GM21381 (cell line): Measurements from ENCODE around the gene VSIR.
A peak's percentile ranks its signal among the peaks of the same experiment; 100 is the strongest.

Experiments used
- ATAC-seq: cut with Tn5 transposase; IDR thresholded peaks from one replicate; pipeline ENCODE4 v1.9.1; 2021; ENCODE audit warnings: mild to moderate bottlenecking, moderate library complexity; ENCODE audit not compliant: unreplicated experiment

The VSIR gene

GRCh38 chr10:71783917-71784678 is 10.8 kb upstream of the VSIR start:
- ATAC-seq, result no peak

- no peak for ATAC-seq
Measured at GRCh38 chr10:71782917-71783490, 9.7 kb upstream of the VSIR start.

- no peak for ATAC-seq
Measured at GRCh38 chr10:71782221-71782916, 9.0 kb upstream of the VSIR start.

GRCh38 chr10:71780719-71781118 is 7.4 kb upstream of the VSIR start:
- no peak for ATAC-seq

- ATAC-seq, result no peak
Measured at GRCh38 chr10:71780156-71780555, 6.8 kb upstream of the VSIR start.

GRCh38 chr10:71779641-71780040 is 6.3 kb upstream of the VSIR start:
- ATAC-seq, result no peak

GRCh38 chr10:71778071-71778825 is 4.9 kb upstream of the VSIR start:
- ATAC-seq, result no peak

GRCh38 chr10:71777213-71777985 is 4.1 kb upstream of the VSIR start:
- ATAC-seq, result no peak

- no peak for ATAC-seq
Measured at GRCh38 chr10:71776481-71776925, 3.2 kb upstream of the VSIR start.

GRCh38 chr10:71774916-71775702 is 1.8 kb upstream of the VSIR start:
- no peak for ATAC-seq

GRCh38 chr10:71772832-71773220 is 494 bp downstream of the VSIR start:
- no peak for ATAC-seq

GRCh38 chr10:71771821-71772617 is 1.3 kb downstream of the VSIR start:
- no peak for ATAC-seq

- ATAC-seq, result no peak
Measured at GRCh38 chr10:71771204-71771603, 2.1 kb downstream of the VSIR start.

GRCh38 chr10:71770789-71771188 is 2.5 kb downstream of the VSIR start:
- ATAC-seq, result no peak

- ATAC-seq, result no peak
Measured at GRCh38 chr10:71770255-71770654, 3.1 kb downstream of the VSIR start.

- ATAC-seq, result peak; percentile 20
Measured at GRCh38 chr10:71769279-71769823, 4.0 kb downstream of the VSIR start.

GRCh38 chr10:71767420-71768035 is 5.8 kb downstream of the VSIR start:
- ATAC-seq, result no peak

- ATAC-seq, result no peak
Measured at GRCh38 chr10:71766717-71767419, 6.5 kb downstream of the VSIR start.
